H9 (cell line): ENCODE data around the gene LMO1. TPM values are rescaled to one million over a fixed set of nuclear protein-coding genes. Genes with fewer than 3 reads are reported as not detected.

Experiments
- DNase-seq: peaks from one replicate; pipeline ENCODE4 v3.0.0-alpha.2; 2017
- H2AFZ ChIP-seq: one replicate; pipeline ENCODE4 v1.6.1; 2013; ENCODE audit warnings: mild to moderate bottlenecking, low read length, control low read depth, moderate library complexity
- H2AK5ac ChIP-seq: 2 replicates; pipeline ENCODE4 v1.6.1; 2013; ENCODE audit warnings: low read length, control low read depth, mixed read lengths; ENCODE audit not compliant: insufficient read length
- H2BK120ac ChIP-seq: one replicate; pipeline ENCODE4 v1.6.1; 2013; ENCODE audit warnings: low read depth, mild to moderate bottlenecking, low read length, control low read depth, inconsistent platforms; ENCODE audit not compliant: poor library complexity, severe bottlenecking
- H2BK12ac ChIP-seq: 2 replicates; pipeline ENCODE4 v1.6.1; 2013; ENCODE audit warnings: low read length, control low read depth, mixed read lengths, low read depth; ENCODE audit not compliant: insufficient read length
- H2BK15ac ChIP-seq: 2 replicates; pipeline ENCODE4 v1.6.1; 2013; ENCODE audit warnings: low read depth, low read length, control low read depth
- H2BK20ac ChIP-seq: one replicate; pipeline ENCODE4 v1.6.1; 2013; ENCODE audit warnings: low read depth, mild to moderate bottlenecking, low read length, control low read depth, inconsistent platforms; ENCODE audit not compliant: poor library complexity, severe bottlenecking
- H2BK5ac ChIP-seq: 2 replicates; pipeline ENCODE4 v1.6.1; 2013; ENCODE audit warnings: low read length, control low read depth, mixed read lengths; ENCODE audit not compliant: insufficient read length
- H3K14ac ChIP-seq: 2 replicates; pipeline ENCODE4 v1.6.1; 2013; ENCODE audit warnings: low read length, control low read depth; ENCODE audit not compliant: insufficient read depth
- H3K18ac ChIP-seq: 2 replicates; pipeline ENCODE4 v1.6.1; 2013; ENCODE audit warnings: low read depth, mild to moderate bottlenecking, mixed read lengths, low read length, control low read depth; ENCODE audit not compliant: insufficient read length
- H3K23ac ChIP-seq: 2 replicates; pipeline ENCODE4 v1.6.1; 2013; ENCODE audit warnings: low read length, control low read depth, mixed read lengths, low read depth; ENCODE audit not compliant: insufficient read length
- H3K23me2 ChIP-seq: 2 replicates; pipeline ENCODE4 v1.6.1; 2013; ENCODE audit warnings: low read depth, mild to moderate bottlenecking, mixed read lengths, low read length, control low read depth; ENCODE audit not compliant: insufficient read length, poor library complexity, severe bottlenecking
- H3K27ac ChIP-seq: 2 replicates; pipeline ENCODE4 v1.5.1; 2013; ENCODE audit warnings: low read length, control low read depth, mixed read lengths, low read depth; ENCODE audit not compliant: insufficient read length
- H3K27me3 ChIP-seq: 2 replicates; pipeline ENCODE4 v1.6.1; 2013; ENCODE audit warnings: low read length, control low read depth, inconsistent platforms; ENCODE audit not compliant: insufficient read depth
- H3K4ac ChIP-seq: 2 replicates; pipeline ENCODE4 v1.6.1; 2013; ENCODE audit warnings: low read depth, mild to moderate bottlenecking, control low read depth, inconsistent platforms, low read length, moderate library complexity
- H3K4me1 ChIP-seq: 2 replicates; pipeline ENCODE4 v1.6.1; 2013; ENCODE audit warnings: low read length, control low read depth, inconsistent platforms; ENCODE audit not compliant: insufficient read depth
- H3K4me2 ChIP-seq: 2 replicates; pipeline ENCODE4 v1.6.1; 2013; ENCODE audit warnings: low read length, control low read depth, mixed read lengths; ENCODE audit not compliant: insufficient read length, insufficient read depth
- H3K56ac ChIP-seq: 2 replicates; pipeline ENCODE4 v1.6.1; 2013; ENCODE audit warnings: low read depth, mild to moderate bottlenecking, mixed read lengths, low read length, control low read depth; ENCODE audit not compliant: insufficient read length
- H3K79me1 ChIP-seq: 2 replicates; pipeline ENCODE4 v1.6.1; 2013; ENCODE audit warnings: low read depth, mild to moderate bottlenecking, moderate library complexity, low read length, control low read depth, inconsistent platforms; ENCODE audit not compliant: insufficient read depth, poor library complexity, severe bottlenecking
- H3K79me2 ChIP-seq: 2 replicates; pipeline ENCODE4 v1.6.1; 2013; ENCODE audit warnings: low read length, control low read depth, inconsistent platforms; ENCODE audit not compliant: insufficient read depth
- H3K9ac ChIP-seq: 2 replicates; pipeline ENCODE4 v1.6.1; 2013; ENCODE audit warnings: low read length, control low read depth, mixed read lengths; ENCODE audit not compliant: insufficient read length; ENCODE audit errors: extremely low read depth
- H3K9me3 ChIP-seq: one replicate; pipeline ENCODE4 v1.6.1; 2013; ENCODE audit warnings: low read depth, low read length, inconsistent platforms; ENCODE audit not compliant: control insufficient read depth
- H3T11ph ChIP-seq: one replicate; pipeline ENCODE4 v1.6.1; 2013; ENCODE audit warnings: mild to moderate bottlenecking, low read length, control low read depth, inconsistent platforms
- H4K20me1 ChIP-seq: one replicate; pipeline ENCODE4 v1.6.1; 2013; ENCODE audit not compliant: control insufficient read depth, insufficient read length, insufficient read depth
- H4K5ac ChIP-seq: 2 replicates; pipeline ENCODE4 v1.6.1; 2013; ENCODE audit warnings: low read depth, mild to moderate bottlenecking, mixed read lengths, low read length, control low read depth; ENCODE audit not compliant: insufficient read length
- H4K8ac ChIP-seq: replicated peaks from 2 replicates; pipeline ENCODE4 v1.6.1; 2013; ENCODE audit warnings: low read length, control low read depth, mixed read lengths, low read depth; ENCODE audit not compliant: insufficient read length
- H4K91ac ChIP-seq: 2 replicates; pipeline ENCODE4 v1.6.1; 2013; ENCODE audit warnings: low read depth, mild to moderate bottlenecking, moderate library complexity, mixed read lengths, low read length, control low read depth; ENCODE audit not compliant: insufficient read length
- H3K27ac Mint-ChIP-seq, 3 experiments: 2 replicates in 2 of 3; 3 replicates in 1 of 3; pipeline ENCODE4 v1.8.0; 2020 to 2021; ENCODE audit warnings: mixed read lengths in 3 of 3, mild to moderate bottlenecking in 1 of 3, moderate library complexity in 1 of 3
- H3K27me3 Mint-ChIP-seq: 2 replicates; pipeline ENCODE4 v1.8.0; 2021; ENCODE audit warnings: low read depth, mild to moderate bottlenecking, moderate library complexity, mixed read lengths
- H3K36me3 Mint-ChIP-seq, 3 experiments: 2 replicates in 2 of 3; 3 replicates in 1 of 3; pipeline ENCODE4 v1.8.0; 2020 to 2021; ENCODE audit warnings: low read depth in 3 of 3, mixed read lengths in 3 of 3; ENCODE audit not compliant: insufficient read depth in 1 of 3
- H3K4me1 Mint-ChIP-seq, 2 experiments: 2 replicates each; pipeline ENCODE4 v1.8.0; 2020; ENCODE audit warnings: mixed read lengths in 2 of 2
- H3K4me3 Mint-ChIP-seq, 2 experiments: 2 replicates in 1 of 2; 3 replicates in 1 of 2; pipeline ENCODE4 v1.8.0; 2020 to 2021; ENCODE audit warnings: mild to moderate bottlenecking in 2 of 2, mixed read lengths in 2 of 2, moderate library complexity in 1 of 2
- H3K9me3 Mint-ChIP-seq, 2 experiments: 2 replicates in 1 of 2; 3 replicates in 1 of 2; pipeline ENCODE4 v1.8.0; 2020; ENCODE audit warnings: mild to moderate bottlenecking in 2 of 2, mixed read lengths in 2 of 2, moderate library complexity in 1 of 2
- CTCF ChIP-seq: fragments of 200-600 bp; sonication (generic); conservative IDR thresholded peaks from 3 replicates; pipeline ENCODE4 v1.8.0; 2021; ENCODE audit warnings: antibody characterized with exemption, mild to moderate bottlenecking
- WGBS: extraction: QIAGEN DNeasy Blood & Tissue Kit; methylation state at CpG from one replicate; pipeline ENCODE4 v1.1.7; 2013; ENCODE audit warnings: missing lambda C conversion rate, low lambda C conversion rate, mixed read lengths; ENCODE audit not compliant: insufficient read length; ENCODE audit errors: extremely low coverage; 5-methylcytosine and 5-hydroxymethylcytosine counted together
- total RNA-seq: library from RNA; stranded (reverse); gene quantifications from 2 replicates; pipeline ENCODE4 v1.2.1, GENCODE V29; 2021

Gene LMO1
- total RNA-seq, 1 experiment from 2014 or later: 0.50 TPM

- H3K23me2 ChIP-seq: no peaks in the 10 kb centered on the region
- no peak overlapping the region for H4K5ac ChIP-seq
- no peak overlapping the region for H3K23ac ChIP-seq
- Mint-ChIP-seq H3K27me3 (peaks cover 49% of the 10 kb centered on the region), H3K36me3 (no peaks in the 10 kb centered on the region; a peak in 1 of 7 replicates), H3K27ac (no peak overlapping the region), H3K4me1 (peaks cover 10% of the 10 kb centered on the region in 2 experiments), H3K4me3 (no peak overlapping the region), H3K9me3 (peaks cover 3 to 4% of the 10 kb centered on the region in 2 experiments; a peak in 4 of 5 replicates)
- no peak overlapping the region for H4K91ac ChIP-seq
- H2BK12ac ChIP-seq: no peak overlapping the region
- H3K18ac ChIP-seq: no peak overlapping the region
- no peak overlapping the region for H2AFZ ChIP-seq
- no peak overlapping the region for H3K4ac ChIP-seq
- H3K79me1 ChIP-seq: no peaks in the 10 kb centered on the region
- no peak for DNase-seq
- H3K27me3 ChIP-seq: 0 out of 2 replicates have a peak, but pooled peaks cover 3% of the 10 kb centered on the region
- no peak overlapping the region for H3K27ac ChIP-seq
- no peak for TF ChIP-seq CTCF
- no peak overlapping the region for H3K14ac ChIP-seq
- no peak overlapping the region for H2AK5ac ChIP-seq
- H2BK15ac ChIP-seq: no peak overlapping the region
- no peaks in the 10 kb centered on the region for H3K9me3 ChIP-seq
- no peaks in the 10 kb centered on the region for H3K4me1 ChIP-seq
- no peak overlapping the region for H3K4me2 ChIP-seq
- H2BK20ac ChIP-seq: no peak overlapping the region
- H4K20me1 ChIP-seq: no peaks in the 10 kb centered on the region
- no peak overlapping the region for H3K56ac ChIP-seq
- no peak overlapping the region for H3T11ph ChIP-seq
- no peak overlapping the region for H4K8ac ChIP-seq
- no peak overlapping the region for H3K9ac ChIP-seq
- H2BK120ac ChIP-seq: no peak overlapping the region
- WGBS: no CpG with 5 or more reads among the region's 4 CpGs
- H2BK5ac ChIP-seq: no peak overlapping the region
- H3K79me2 ChIP-seq: no peaks in the 10 kb centered on the region
Observed at GRCh38 chr11:8276528-8276927, 12.8 kb upstream of the LMO1 start.
